HG03135 (cell line): ENCODE data around the gene GYPB.
"Not testable (repeated sequence)": the region's sequence is repeated elsewhere in the genome, so short reads cannot be mapped to it uniquely, and the experiment has no call there.

ENCODE experiments used
- ATAC-seq: cut with Tn5 transposase; IDR thresholded peaks from one replicate; pipeline ENCODE4 v1.9.1; 2021; ENCODE audit warnings: mild to moderate bottlenecking, moderate library complexity; ENCODE audit not compliant: unreplicated experiment

GYPB gene

GRCh38 chr4:144016057-144016605, 3.0 kb downstream of the GYPB start:
- not testable (repeated sequence) for ATAC-seq

- no peak for ATAC-seq
Observed at GRCh38 chr4:144014808-144015207, 4.4 kb downstream of the GYPB start.

GRCh38 chr4:144008602-144009001, 10.6 kb downstream of the GYPB start:
- ATAC-seq: not testable (repeated sequence)

GRCh38 chr4:144007960-144008359, 11.2 kb downstream of the GYPB start:
- ATAC-seq: not testable (repeated sequence)

GRCh38 chr4:144006200-144006803, 12.9 kb downstream of the GYPB start:
- ATAC-seq: not testable (repeated sequence)

GRCh38 chr4:144005558-144005953, 13.6 kb downstream of the GYPB start:
- not testable (repeated sequence) for ATAC-seq

GRCh38 chr4:144004868-144005557, 14.2 kb downstream of the GYPB start:
- ATAC-seq: not testable (repeated sequence)

- not testable (repeated sequence) for ATAC-seq
Observed at GRCh38 chr4:144003890-144004265, 15.3 kb downstream of the GYPB start.

- ATAC-seq: not testable (repeated sequence)
Observed at GRCh38 chr4:144003205-144003889, 15.8 kb downstream of the GYPB start.

GRCh38 chr4:144000331-144000995, 18.7 kb downstream of the GYPB start:
- ATAC-seq: not testable (repeated sequence)

GRCh38 chr4:143996193-143996592, 23.0 kb downstream of the GYPB start:
- ATAC-seq: not testable (repeated sequence)

GRCh38 chr4:143991761-143992160, 27.4 kb downstream of the GYPB start:
- ATAC-seq: not testable (repeated sequence)

- ATAC-seq: not testable (repeated sequence)
Observed at GRCh38 chr4:143990717-143991116, 28.5 kb downstream of the GYPB start.

GRCh38 chr4:143986180-143986579, 33.0 kb downstream of the GYPB start:
- no peak for ATAC-seq

- ATAC-seq: not testable (repeated sequence)
Observed at GRCh38 chr4:143980776-143981175, 38.4 kb downstream of the GYPB start.

GRCh38 chr4:143975527-143975926, 43.7 kb downstream of the GYPB start:
- ATAC-seq: not testable (repeated sequence)

- ATAC-seq: not testable (repeated sequence)
Observed at GRCh38 chr4:143974021-143974420, 45.2 kb downstream of the GYPB start.

- ATAC-seq: no peak
Observed at GRCh38 chr4:143961075-143961474, 58.1 kb downstream of the GYPB start.

- ATAC-seq: not testable (repeated sequence)
Observed at GRCh38 chr4:143955306-143955705, 63.9 kb downstream of the GYPB start.

- ATAC-seq: not testable (repeated sequence)
Observed at GRCh38 chr4:143951458-143951972, 67.7 kb downstream of the GYPB start.

- ATAC-seq: not testable (repeated sequence)
Observed at GRCh38 chr4:143950967-143951366, 68.2 kb downstream of the GYPB start.
